Testis (tissue), 3 donors: ENCODE results near the gene PTPRG. TPM values are rescaled to one million over a fixed set of nuclear protein-coding genes. Genes with fewer than 3 reads are reported as not detected.

Experiments
- DNase-seq: peaks from one replicate; pipeline ENCODE4 v3.0.0-alpha.2; 2019
- H3K27ac ChIP-seq, 2 donors: fragments of 200-600 bp; sonication (generic); one replicate each; pipeline ENCODE4 v1.5.1; 2019
- H3K27me3 ChIP-seq: fragments of 200-600 bp; sonication (generic); one replicate; pipeline ENCODE4 v1.5.1; 2019
- H3K36me3 ChIP-seq: fragments of 200-600 bp; sonication (generic); one replicate; pipeline ENCODE4 v1.5.1; 2017; ENCODE audit warnings: low read depth; ENCODE audit errors: missing control alignments
- H3K4me1 ChIP-seq: fragments of 200-600 bp; sonication (generic); one replicate; pipeline ENCODE4 v1.5.1; 2019
- H3K4me3 ChIP-seq, 2 donors: fragments of 200-600 bp; sonication (generic); one replicate each; pipeline ENCODE4 v1.5.1; 2017 to 2019
- H3K9me3 ChIP-seq: fragments of 200-600 bp; sonication (generic); one replicate; pipeline ENCODE4 v1.5.1; 2017
- CTCF ChIP-seq, 3 experiments: fragments of 450-650 bp in 2 of 3; fragments of 200-600 bp in 1 of 3; sonication (generic) in 1 of 3; IDR thresholded peaks; one replicate each; pipeline ENCODE4 v1.5.1; 2016 to 2019; ENCODE audit warnings: antibody characterized with exemption in 3 of 3, mild to moderate bottlenecking in 2 of 3, moderate library complexity in 1 of 3
- POLR2A ChIP-seq: fragments of 450-650 bp; IDR thresholded peaks from one replicate; pipeline ENCODE4 v1.6.1; 2017; ENCODE audit warnings: antibody characterized with exemption, mild to moderate bottlenecking, moderate library complexity
- WGBS, 2 donors: methylation state at CpG; one replicate each; pipeline ENCODE4 v1.1.5; 2018; 5-methylcytosine and 5-hydroxymethylcytosine counted together
- intact Hi-C: fragments of 100-400 bp; cut with DNase I; formaldehyde crosslinking; loops from one replicate; pipeline ENCODE4 v1.15.1; 2023; ENCODE audit warnings: low total_unique reads
- polyA plus RNA-seq: library from polyadenylated mRNA; stranded (reverse); fragments of 350-450 nt; fragmentation: Illumina TruSeq; extraction: RNeasy Lipid Tissue Mini Kit (QIAGEN cat#74804); gene quantifications from one replicate; pipeline ENCODE4 v1.2.3, GENCODE V29; 2014; ENCODE audit warnings: low read depth, low replicate concordance; ENCODE audit not compliant: insufficient read depth
- total RNA-seq, 2 donors: library from RNA; depleted of rRNA; stranded (reverse); fragments of >200 nt; gene quantifications; one replicate each; pipeline ENCODE4 v1.2.3, GENCODE V29; 2016

PTPRG gene
- total and polyA plus RNA-seq, 3 donors from 2014 or later, result 26.3 to 107 (median 75.4) TPM

GRCh38 chr3:61832375-61833229 is 271.2 kb downstream of the PTPRG start:
- Histone ChIP-seq H3K4me3 (no peak overlapping the region), H3K36me3 (no peaks in the 10 kb centered on the region), H3K27me3 (no peaks in the 10 kb centered on the region), H3K9me3 (no peaks in the 10 kb centered on the region), H3K4me1 (peaks cover 5% of the 10 kb centered on the region), H3K27ac (no peak overlapping the region)
- no peak for DNase-seq
- WGBS, 2 donors, result 90 to 95% methylated on average over 6 of the region's 6 CpGs
- TF ChIP-seq CTCF (IDR thresholded peaks at IDR 0.05) (no peak), POLR2A (no peak)
- intact Hi-C loops, result no loop called here

GRCh38 chr3:61839256-61839655 is 277.9 kb downstream of the PTPRG start:
- Histone ChIP-seq H3K27me3 (no peaks in the 10 kb centered on the region), H3K27ac (no peak overlapping the region), H3K4me3 (no peak overlapping the region), H3K36me3 (no peaks in the 10 kb centered on the region), H3K4me1 (peaks cover 4% of the 10 kb centered on the region), H3K9me3 (no peaks in the 10 kb centered on the region)
- no peak for TF ChIP-seq POLR2A
- no peak for TF ChIP-seq CTCF (IDR thresholded peaks at IDR 0.05)
- no peak for DNase-seq
- WGBS, 2 donors, result 71 to 81% methylated on average over 2 of the region's 2 CpGs
- intact Hi-C loops, result no loop called here

- peak overlapping the region in 1 of 2 donors; percentile 1 for H3K27ac ChIP-seq
- DNase-seq, result no peak
- WGBS, 2 donors, result 74 to 80% methylated on average over 10 of the region's 10 CpGs
- H3K9me3 ChIP-seq, result no peaks in the 10 kb centered on the region
- H3K36me3 ChIP-seq, result no peaks in the 10 kb centered on the region
- no peak overlapping the region for H3K4me3 ChIP-seq
- H3K4me1 ChIP-seq, result peaks cover 4% of the 10 kb centered on the region
- intact Hi-C loops, result loop anchor here (10.0 kb wide), 1 partner anchor 276 kb away; the partner anchor contains the start of gene PTPRG
- no peak for TF ChIP-seq POLR2A
- TF ChIP-seq CTCF (IDR thresholded peaks at IDR 0.05), result no peak
- H3K27me3 ChIP-seq, result no peaks in the 10 kb centered on the region
These were observed 279.9 kb downstream of the PTPRG start for GRCh38 chr3:61841111-61841845.

GRCh38 chr3:61841988-61842387 is 280.6 kb downstream of the PTPRG start:
- Histone ChIP-seq H3K36me3 (no peaks in the 10 kb centered on the region), H3K27me3 (no peaks in the 10 kb centered on the region), H3K4me1 (peaks cover 4% of the 10 kb centered on the region), H3K4me3 (no peak overlapping the region), H3K9me3 (no peaks in the 10 kb centered on the region), H3K27ac (no peak overlapping the region)
- no peak for DNase-seq
- intact Hi-C loops, result loop anchor here (10.0 kb wide), 1 partner anchor 277 kb away; the partner anchor contains the start of gene PTPRG
- WGBS, 2 donors, result 82 to 83% methylated on average over 2 of the region's 2 CpGs
- no peak for TF ChIP-seq POLR2A

GRCh38 chr3:61844346-61844745 is 283.0 kb downstream of the PTPRG start:
- WGBS, 2 donors, result 95 to 97% methylated on average over 5 of the region's 5 CpGs
- Histone ChIP-seq H3K36me3 (no peaks in the 10 kb centered on the region), H3K4me3 (no peak overlapping the region), H3K27ac (no peak overlapping the region), H3K4me1 (peaks cover 25% of the 10 kb centered on the region), H3K27me3 (no peaks in the 10 kb centered on the region), H3K9me3 (no peaks in the 10 kb centered on the region)
- no peak for DNase-seq
- intact Hi-C loops, result loop anchor here (10.0 kb wide), 1 partner anchor 280 kb away; the partner anchor contains the start of gene PTPRG
- no peak for TF ChIP-seq POLR2A
- no peak for TF ChIP-seq CTCF (IDR thresholded peaks at IDR 0.05)
